GM23338 (cell line): ENCODE data around the gene FASTKD1.

Experiments used
- CREB1 ChIP-seq: fragments of 250-450 bp; sonication (Bioruptor Pico); IDR thresholded peaks from 2 replicates; pipeline ENCODE4 v1.5.0; 2020; ENCODE audit warnings: low read depth, mild to moderate bottlenecking, moderate library complexity
- CTCF ChIP-seq, 2 experiments: fragments of 200-600 bp in 1 of 2; sonication (generic) in 1 of 2; conservative IDR thresholded peaks; 2 replicates each; pipeline versions ENCODE4 v1.5.1 to v1.6.1; 2016 to 2017; ENCODE audit warnings: antibody characterized with exemption in 2 of 2, low read depth in 2 of 2, mild to moderate bottlenecking in 2 of 2, moderate library complexity in 1 of 2
- ETS1 ChIP-seq: IDR thresholded peaks from 2 replicates; pipeline ENCODE4 v1.6.1; 2016; ENCODE audit warnings: antibody characterized with exemption
- EZH2 ChIP-seq: fragments of 200-600 bp; sonication (generic); IDR thresholded peaks from one replicate; pipeline ENCODE4 v1.8.0; 2017; ENCODE audit warnings: antibody characterized with exemption, mild to moderate bottlenecking, low read depth; ENCODE audit not compliant: unreplicated experiment
- EZH2phosphoT487 ChIP-seq: fragments of 200-600 bp; sonication (generic); IDR thresholded peaks from one replicate; pipeline ENCODE4 v1.8.1; 2018; ENCODE audit warnings: antibody characterized with exemption; ENCODE audit not compliant: unreplicated experiment
- JUNB ChIP-seq: IDR thresholded peaks from one replicate; pipeline ENCODE4 v1.6.1; 2016; ENCODE audit warnings: antibody characterized with exemption; ENCODE audit not compliant: unreplicated experiment
- NANOG ChIP-seq: IDR thresholded peaks from 2 replicates; pipeline ENCODE4 v1.6.1; 2016; ENCODE audit warnings: antibody characterized with exemption, borderline replicate concordance
- POLR2AphosphoS5 ChIP-seq: IDR thresholded peaks from 2 replicates; pipeline ENCODE4 v1.6.1; 2016; ENCODE audit warnings: antibody characterized with exemption, low read depth
- REST ChIP-seq: IDR thresholded peaks from one replicate; pipeline ENCODE4 v1.6.1; 2018; ENCODE audit warnings: antibody characterized with exemption; ENCODE audit not compliant: unreplicated experiment
- STAT1 ChIP-seq: IDR thresholded peaks from one replicate; pipeline ENCODE4 v1.6.1; 2016; ENCODE audit warnings: antibody characterized with exemption; ENCODE audit not compliant: unreplicated experiment
- ZNF114 ChIP-seq: fragments of 250-450 bp; sonication (Bioruptor Pico); IDR thresholded peaks from 2 replicates; pipeline ENCODE4 v1.5.0; 2020; ENCODE audit warnings: mild to moderate bottlenecking, moderate library complexity
- ZNF331 ChIP-seq: fragments of 250-450 bp; sonication (Bioruptor Pico); IDR thresholded peaks from 2 replicates; pipeline ENCODE4 v1.5.0; 2020; ENCODE audit warnings: low read depth, mild to moderate bottlenecking, moderate library complexity
- ZNF462 ChIP-seq: fragments of 250-450 bp; sonication (Bioruptor Pico); IDR thresholded peaks from 2 replicates; pipeline ENCODE4 v1.5.0; 2020; ENCODE audit warnings: mild to moderate bottlenecking, moderate library complexity

- TF ChIP-seq CREB1 (CRISPR knock-in tag) (peak; percentile 88), EZH2 (no peak), CTCF (conservative IDR thresholded peaks at IDR 0.05; ENCODE audit: low read depth in 2 of 2) (no peak), POLR2AphosphoS5 (peak; percentile 92), JUNB (no peak), ZNF462 (CRISPR knock-in tag) (no peak), REST (no peak), EZH2phosphoT487 (no peak), ZNF114 (CRISPR knock-in tag) (no peak), STAT1 (no peak), ETS1 (peak; percentile 100), ZNF331 (no peak), NANOG (0 out of 2 replicates have a peak, but pooled peaks have one; percentile 7)
These were observed at the start of gene FASTKD1 for GRCh38 chr2:169573160-169573973.
